Fibroblast of mammary gland (primary cell): ENCODE measurements around the gene MRTFB.
"Not testable (repeated sequence)": the region's sequence is repeated elsewhere in the genome, so short reads cannot be mapped to it uniquely, and the experiment has no call there.

ENCODE experiments used
- DNase-seq: peaks from one replicate; pipeline ENCODE4 v3.0.0-alpha.2; 2010; ENCODE audit warnings: low read depth
- H3K4me3 ChIP-seq: 2 replicates; pipeline ENCODE4 v1.5.1; 2011; ENCODE audit warnings: low read depth, mild to moderate bottlenecking, low read length, moderate library complexity; ENCODE audit not compliant: control insufficient read depth
- CTCF ChIP-seq: conservative IDR thresholded peaks from 2 replicates; pipeline ENCODE4 v1.5.1; 2011; ENCODE audit warnings: low read depth, low read length, inconsistent platforms; ENCODE audit not compliant: control insufficient read depth, insufficient read depth

The MRTFB gene

DNA sequence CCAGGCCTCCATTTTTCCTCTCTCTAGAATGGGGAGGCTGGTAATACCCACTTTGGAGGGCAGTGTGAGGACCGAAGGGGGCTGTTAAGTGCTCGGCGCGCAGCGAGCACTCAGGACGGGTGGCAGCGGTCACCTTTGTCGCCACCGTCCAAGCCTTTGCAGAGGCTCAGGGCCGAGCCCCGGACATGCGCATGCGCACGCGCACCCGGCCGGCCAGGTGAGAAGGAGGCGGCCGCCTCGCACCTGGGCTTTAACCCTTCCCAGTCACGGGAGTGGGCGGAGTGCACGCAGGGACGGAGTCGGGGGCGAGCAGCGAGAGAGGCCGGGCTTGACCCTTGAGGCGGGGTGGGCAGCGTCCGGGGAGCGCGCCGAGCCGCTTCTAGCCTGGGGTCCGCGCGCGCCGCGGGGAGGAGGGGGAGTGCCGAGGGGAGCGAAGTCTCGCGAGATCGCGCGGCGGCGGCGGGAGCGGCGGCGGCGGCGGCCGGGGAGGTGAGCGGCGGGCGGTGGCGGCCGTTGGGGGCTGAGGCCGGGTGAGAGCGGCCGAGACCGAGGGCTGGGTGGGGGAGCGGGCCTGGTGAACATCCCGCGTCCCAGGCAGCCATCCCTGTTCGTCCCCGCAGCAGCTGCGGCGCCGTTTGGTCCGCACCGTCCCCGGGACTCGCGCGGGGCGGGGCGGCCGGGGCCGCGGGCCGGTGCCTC is at the start of gene MRTFB:
TSS of gene MRTFB (plus strand) at position 443 of the 699 bp plus-strand sequence. CDS start 69,288 bp downstream, outside the sequence.
- no peak for TF ChIP-seq CTCF
- DNase-seq: no peak
- peak within 1 kb of the TSS; percentile 72 for H3K4me3 ChIP-seq

GRCh38 chr16:14023526-14023925 is 47.6 kb upstream of the MRTFB start:
- not testable (repeated sequence) for DNase-seq, H3K4me3 ChIP-seq

DNA sequence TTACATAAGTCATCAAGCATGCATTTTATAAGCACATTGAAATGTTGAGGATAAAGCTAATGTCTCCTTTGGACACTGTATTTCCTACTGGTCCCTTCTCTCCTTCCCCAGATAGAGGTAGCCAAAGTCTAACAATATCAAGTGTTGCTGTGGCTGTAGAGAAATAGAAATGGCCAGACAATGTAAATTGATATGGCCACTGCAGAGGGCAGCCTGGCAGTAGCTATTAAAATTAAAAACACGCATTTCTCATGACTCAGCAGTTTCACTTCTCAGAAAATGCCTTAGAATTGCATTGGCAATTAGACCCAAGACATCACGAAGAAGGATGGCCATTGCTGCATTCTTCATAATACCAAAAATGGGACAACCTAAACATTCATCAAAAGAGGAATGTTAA is 46.8 kb upstream of the MRTFB start:
- peak; percentile 42 for DNase-seq
- TF ChIP-seq CTCF: no peak
- no peak overlapping the region for H3K4me3 ChIP-seq

- no peak for DNase-seq
- H3K4me3 ChIP-seq: no peak overlapping the region
- no peak for TF ChIP-seq CTCF
Observed at GRCh38 chr16:14026572-14027285, 44.4 kb upstream of the MRTFB start.

- DNase-seq: no peak
- H3K4me3 ChIP-seq: no peak overlapping the region
- TF ChIP-seq CTCF: no peak
Observed at GRCh38 chr16:14028202-14028601, 42.9 kb upstream of the MRTFB start.

DNA sequence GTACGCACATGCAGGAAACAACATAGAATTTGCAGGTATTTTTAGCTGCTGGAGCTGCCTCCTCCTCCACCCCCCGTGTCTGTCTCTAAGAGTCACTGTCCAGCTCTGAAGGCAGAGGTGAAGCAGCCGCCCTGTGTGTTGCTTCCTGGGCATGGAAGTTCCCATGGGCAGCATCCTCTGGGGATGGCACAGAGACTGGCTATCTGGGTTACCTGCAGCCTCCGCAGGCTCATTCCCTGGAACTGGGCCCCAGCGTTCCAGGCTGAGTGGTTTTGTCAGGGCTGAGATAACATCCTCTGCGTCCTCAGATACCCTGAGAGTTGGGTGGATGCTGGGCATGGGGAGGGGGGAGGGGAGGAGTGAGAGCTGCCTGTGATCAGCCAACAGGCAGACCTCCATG is 41.5 kb upstream of the MRTFB start:
- DNase-seq: no peak
- H3K4me3 ChIP-seq: no peak overlapping the region
- no peak for TF ChIP-seq CTCF

DNA sequence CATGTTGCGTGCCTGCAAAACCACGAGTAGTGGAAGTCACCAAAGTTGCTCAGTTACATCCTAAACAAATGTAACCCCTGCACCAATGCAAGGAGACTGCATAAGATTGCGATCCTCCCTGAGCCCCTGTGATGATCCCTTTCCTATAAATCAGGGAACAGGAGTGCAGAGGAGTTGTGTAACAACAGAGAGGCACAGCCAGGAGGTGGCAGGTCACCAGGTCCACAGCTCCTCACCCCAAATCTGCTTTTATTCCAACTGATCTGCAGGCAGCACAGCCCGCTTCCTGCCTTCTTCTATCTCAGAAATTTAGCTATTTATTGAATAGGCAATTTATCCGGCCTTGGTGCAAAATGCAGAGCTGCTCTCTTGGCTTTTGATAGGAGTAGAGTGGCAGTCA is 36.0 kb upstream of the MRTFB start:
- DNase-seq: no peak
- TF ChIP-seq CTCF: no peak
- H3K4me3 ChIP-seq: no peak overlapping the region
